GM19351 (cell line): Measurements from ENCODE around the gene ARL5C.

ENCODE experiments used
- ATAC-seq: cut with Tn5 transposase; IDR thresholded peaks from one replicate; pipeline ENCODE4 v1.9.1; 2021; ENCODE audit warnings: mild to moderate bottlenecking, moderate library complexity; ENCODE audit not compliant: unreplicated experiment

ARL5C gene

DNA sequence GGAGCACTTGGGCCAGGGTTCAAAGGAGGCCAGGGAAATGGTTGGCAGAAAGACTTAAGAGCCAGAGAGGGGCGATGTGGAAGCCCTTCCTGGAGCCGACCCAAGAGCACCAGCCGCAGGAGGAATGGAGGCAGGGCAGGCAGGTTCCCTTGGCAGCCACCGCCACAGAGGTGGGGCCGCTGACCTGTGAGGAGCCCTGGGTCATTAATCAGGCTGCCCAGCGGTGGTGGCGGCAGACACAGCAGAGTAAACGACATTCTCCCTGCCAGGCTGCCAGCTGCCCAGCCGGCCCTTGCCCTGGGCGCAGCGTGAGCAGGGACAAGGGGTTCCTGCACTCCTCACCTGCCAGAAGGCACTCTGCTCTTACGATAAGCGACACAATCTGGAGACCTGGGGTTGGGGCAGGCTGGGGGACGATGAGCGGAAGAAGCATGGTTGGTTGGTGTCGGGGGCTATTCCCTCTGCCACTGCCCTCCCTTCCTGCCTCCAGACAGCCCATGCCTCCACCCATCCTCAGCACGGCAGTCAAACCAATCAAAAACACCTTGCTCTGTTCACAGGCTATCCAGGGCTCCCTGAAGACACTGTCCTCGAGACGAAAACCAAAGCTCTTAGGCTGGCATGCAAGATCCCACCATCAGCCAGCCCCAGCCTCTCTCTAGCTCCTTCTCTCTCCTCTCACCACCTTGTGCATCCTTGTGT lies 55.4 kb downstream of the ARL5C start:
- no peak for ATAC-seq

DNA sequence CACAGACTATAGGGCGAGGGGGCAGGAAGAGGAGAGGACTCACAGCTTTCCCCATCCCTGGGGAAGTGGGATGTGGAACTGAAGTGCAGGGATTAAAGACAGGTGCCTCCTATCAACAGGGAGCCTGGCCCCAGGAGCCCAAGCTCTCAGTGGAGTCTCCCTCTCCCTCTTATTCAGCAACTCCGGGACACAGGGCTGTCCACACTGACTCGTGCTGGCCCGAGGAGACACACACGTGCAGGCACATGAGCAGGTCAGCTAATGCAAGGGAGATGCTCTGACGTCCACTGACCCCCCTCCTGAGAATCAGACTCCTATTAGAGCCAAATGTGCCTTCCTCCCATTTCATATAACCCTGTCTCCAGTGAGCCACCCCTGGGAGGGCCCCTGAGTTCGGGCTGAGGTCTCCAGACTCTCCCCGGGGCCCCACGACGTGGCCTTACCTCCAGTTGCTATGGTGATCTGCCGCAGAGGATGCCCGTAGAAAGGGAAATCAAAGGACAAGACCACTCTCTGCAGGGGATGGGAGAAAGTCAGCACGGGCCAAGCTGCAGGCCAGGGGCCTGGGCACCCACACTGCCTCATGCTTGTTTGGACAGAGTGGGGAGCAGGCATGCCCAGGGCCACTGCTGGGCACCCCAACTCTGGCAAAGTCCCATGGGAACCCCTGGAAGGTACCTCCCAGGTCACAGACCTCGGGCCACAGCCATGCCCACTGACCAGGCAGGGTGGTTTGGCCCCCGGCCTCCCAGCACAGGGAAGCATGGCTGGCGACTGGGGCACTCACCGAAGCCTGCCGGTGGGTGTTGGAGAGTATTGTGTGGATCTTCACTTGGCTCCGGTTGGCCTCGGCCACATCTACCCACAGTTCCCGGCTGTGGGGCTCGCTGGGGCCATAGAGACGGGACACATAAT lies 57.2 kb downstream of the ARL5C start:
- ATAC-seq, result no peak

DNA sequence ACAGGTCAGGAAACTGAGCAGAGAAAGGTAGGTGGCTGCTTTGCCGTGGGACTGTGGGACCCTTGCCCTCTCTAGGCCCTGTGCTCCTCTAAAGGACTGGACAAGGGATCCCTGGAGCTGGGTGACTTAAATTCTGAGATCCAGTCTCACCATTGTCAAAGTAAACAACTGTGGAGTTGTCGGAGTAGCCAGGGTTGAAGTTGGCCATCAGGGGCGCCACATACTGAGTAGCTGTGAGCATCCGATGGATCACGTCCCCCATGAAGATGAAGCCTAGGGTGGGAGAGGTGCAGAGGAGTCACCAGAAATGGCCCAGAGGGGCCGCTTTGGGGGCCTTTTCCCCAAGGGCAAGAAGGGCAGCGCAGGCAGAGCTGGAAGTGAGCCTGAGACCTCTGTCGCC lies 58.0 kb downstream of the ARL5C start:
- ATAC-seq, result no peak

DNA sequence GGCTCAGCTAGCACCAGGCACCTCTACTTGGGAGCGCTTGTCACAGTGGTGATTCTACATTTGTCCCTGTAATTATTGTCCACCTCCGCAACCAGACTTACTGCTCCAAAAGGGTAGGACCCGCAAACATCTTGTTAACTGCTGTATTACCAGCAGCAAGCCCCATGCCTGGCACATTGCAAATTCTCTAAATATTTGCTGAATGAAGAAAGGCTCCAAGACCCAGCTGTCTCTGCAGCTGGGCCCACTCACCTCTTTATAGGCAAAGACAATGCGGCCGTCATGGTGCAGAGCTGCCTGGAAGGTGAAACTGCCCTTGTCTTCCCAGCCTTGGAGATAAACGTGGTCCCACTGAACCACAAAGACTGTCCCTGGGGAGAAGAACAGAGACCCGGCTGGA lies 58.8 kb downstream of the ARL5C start:
- no peak for ATAC-seq
